NT2/D1 (cell line): ENCODE measurements around the gene LYPD5.

Experiments used
- DNase-seq: peaks from one replicate; pipeline ENCODE4 v3.0.0-alpha.2; 2011; ENCODE audit warnings: low read depth, low spot score
- H3K27me3 ChIP-seq: 2 replicates; pipeline ENCODE4 v1.6.0; 2011; ENCODE audit warnings: mild to moderate bottlenecking; ENCODE audit not compliant: insufficient read length, insufficient read depth
- H3K36me3 ChIP-seq: 2 replicates; pipeline ENCODE4 v1.6.1; 2011; ENCODE audit warnings: mild to moderate bottlenecking, low read length, mixed read lengths; ENCODE audit not compliant: insufficient read depth, insufficient read length
- H3K4me1 ChIP-seq: 2 replicates; pipeline ENCODE4 v1.5.1; 2011; ENCODE audit not compliant: insufficient read depth, insufficient read length
- H3K4me3 ChIP-seq: 2 replicates; pipeline ENCODE4 v1.5.1; 2011; ENCODE audit warnings: low read depth; ENCODE audit not compliant: insufficient read length
- H3K9ac ChIP-seq: 2 replicates; pipeline ENCODE4 v1.6.0; 2011; ENCODE audit warnings: low read depth; ENCODE audit not compliant: insufficient read length
- H3K9me3 ChIP-seq: 2 replicates; pipeline ENCODE4 v1.5.1; 2011; ENCODE audit warnings: mild to moderate bottlenecking, low read length; ENCODE audit not compliant: insufficient read depth
- SUZ12 ChIP-seq: IDR thresholded peaks from 2 replicates; pipeline ENCODE4 v1.6.1; 2011; ENCODE audit not compliant: insufficient read length, insufficient read depth; ENCODE audit errors: extremely low read depth
- YY1 ChIP-seq: IDR thresholded peaks from 2 replicates; pipeline ENCODE4 v1.6.1; 2011; ENCODE audit not compliant: insufficient read length, insufficient read depth
- ZNF274 ChIP-seq: IDR thresholded peaks from 2 replicates; pipeline ENCODE4 v1.6.1; 2011; ENCODE audit warnings: mild to moderate bottlenecking, low read depth, low read length

LYPD5 gene

DNA sequence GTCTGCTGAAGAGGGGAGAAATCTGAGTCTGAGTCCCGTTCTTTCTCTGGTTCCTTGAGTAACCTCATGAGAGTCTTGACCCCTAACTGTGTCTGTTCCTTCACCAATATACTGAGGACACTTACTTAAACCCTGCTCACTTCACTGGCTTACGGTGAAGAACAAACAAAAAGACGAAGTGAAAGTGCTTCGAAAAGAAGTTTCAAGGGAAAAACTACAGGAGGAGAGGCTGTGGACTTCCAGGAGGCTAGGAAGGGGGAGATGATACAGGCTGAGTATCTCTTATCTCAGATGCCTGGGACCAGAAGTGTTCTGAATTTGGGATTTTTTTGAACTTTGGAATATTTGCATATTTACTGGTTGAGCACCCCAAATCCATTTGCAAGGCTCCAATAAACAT lies 53.6 kb downstream of the LYPD5 start:
- Histone ChIP-seq H3K4me1 (peaks cover 3% of the 10 kb centered on the region), H3K9me3 (no peaks in the 10 kb centered on the region), H3K36me3 (peaks cover 72% of the 10 kb centered on the region), H3K4me3 (no peak overlapping the region), H3K27me3 (no peaks in the 10 kb centered on the region), H3K9ac (no peak overlapping the region)
- TF ChIP-seq ZNF274 (no peak), YY1 (no peak), SUZ12 (no peak)
- DNase-seq: no peak

DNA sequence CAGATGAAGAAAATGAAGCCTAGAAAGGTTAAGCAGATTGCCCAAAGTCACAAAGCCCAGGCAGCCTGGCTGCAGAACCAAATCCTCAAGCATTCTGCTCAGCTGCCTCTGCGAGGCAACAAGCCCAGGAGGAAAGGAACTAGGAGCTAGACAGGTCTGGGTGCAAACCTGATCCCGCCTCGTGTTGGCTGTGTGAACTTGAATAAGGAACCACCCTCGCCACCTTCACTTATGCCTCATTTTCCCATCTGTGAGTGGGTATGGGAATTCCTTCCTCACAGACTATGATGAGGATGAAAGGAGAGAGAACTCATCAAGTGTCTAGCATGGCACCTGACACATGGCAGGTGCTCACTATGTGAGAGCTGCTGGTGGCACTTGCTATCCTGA lies 54.0 kb downstream of the LYPD5 start:
- no peak for TF ChIP-seq YY1
- no peak for TF ChIP-seq ZNF274
- TF ChIP-seq SUZ12: no peak
- Histone ChIP-seq H3K9ac (no peak overlapping the region), H3K4me1 (peaks cover 3% of the 10 kb centered on the region), H3K27me3 (no peaks in the 10 kb centered on the region), H3K4me3 (no peak overlapping the region), H3K9me3 (no peaks in the 10 kb centered on the region), H3K36me3 (peaks cover 77% of the 10 kb centered on the region)
- DNase-seq: no peak

GRCh38 chr19:43747557-43748204 lies 54.6 kb downstream of the LYPD5 start:
- TF ChIP-seq YY1 (no peak), SUZ12 (no peak), ZNF274 (no peak)
- H3K4me3 ChIP-seq: no peak overlapping the region
- no peak for DNase-seq
- peaks cover 3% of the 10 kb centered on the region for H3K4me1 ChIP-seq
- no peaks in the 10 kb centered on the region for H3K9me3 ChIP-seq
- H3K36me3 ChIP-seq: peaks cover 81% of the 10 kb centered on the region
- H3K9ac ChIP-seq: no peak overlapping the region
- H3K27me3 ChIP-seq: no peaks in the 10 kb centered on the region
